GM21390 (cell line): ENCODE results near the gene SEPSECS.
A peak's percentile ranks its signal among the peaks of the same experiment; 100 is the strongest.

Experiments used
- ATAC-seq: cut with Tn5 transposase; IDR thresholded peaks from one replicate; pipeline ENCODE4 v1.9.1; 2021; ENCODE audit not compliant: unreplicated experiment

Gene SEPSECS

DNA sequence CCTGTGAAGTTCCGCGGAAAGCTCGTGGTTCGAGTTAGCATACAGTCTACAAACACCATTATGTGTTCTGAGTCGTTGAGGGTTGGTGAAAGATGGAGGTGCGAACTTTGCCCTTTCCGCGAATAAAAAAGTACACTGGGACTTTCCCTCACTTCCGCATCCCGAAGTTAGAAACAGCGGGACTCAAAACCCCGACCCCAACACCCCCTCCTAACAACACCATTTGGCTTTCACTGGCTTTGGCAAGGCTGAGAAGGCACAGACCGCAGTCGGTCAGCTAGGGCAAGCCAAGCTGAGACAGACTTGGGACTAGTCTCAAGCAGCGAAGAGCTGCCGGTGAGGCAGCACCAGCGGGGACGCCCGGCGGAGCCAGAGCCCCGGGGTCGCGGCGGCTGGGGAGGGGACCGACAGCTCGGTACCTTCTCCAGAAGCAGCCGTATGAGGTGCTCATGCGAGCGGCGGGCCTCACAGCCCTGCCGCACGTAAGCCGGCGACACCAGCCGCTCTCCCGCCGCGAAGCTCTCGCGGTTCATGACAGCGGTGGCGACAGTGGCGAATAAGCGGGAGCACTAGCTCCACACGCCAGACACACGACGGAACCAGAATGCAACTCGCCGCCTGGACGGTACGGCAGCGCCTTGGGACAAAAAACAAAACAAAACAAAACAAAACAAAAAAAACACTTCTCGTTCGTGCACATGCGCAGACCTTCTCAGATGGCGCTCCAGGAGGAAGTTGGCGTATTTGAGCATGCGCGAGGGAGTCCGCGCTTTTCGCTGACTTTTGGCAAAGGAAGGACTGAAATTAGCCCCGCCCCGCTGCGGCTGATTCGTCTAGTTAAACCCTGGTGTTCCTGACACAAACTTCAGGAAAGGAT lies at the start of gene SEPSECS:
Gene SEPSECS, minus strand, starts transcription at position 613 of the 877 bp plus-strand sequence. Its CDS starts 80 bp downstream, at position 533.
- peak; percentile 83 for ATAC-seq

DNA sequence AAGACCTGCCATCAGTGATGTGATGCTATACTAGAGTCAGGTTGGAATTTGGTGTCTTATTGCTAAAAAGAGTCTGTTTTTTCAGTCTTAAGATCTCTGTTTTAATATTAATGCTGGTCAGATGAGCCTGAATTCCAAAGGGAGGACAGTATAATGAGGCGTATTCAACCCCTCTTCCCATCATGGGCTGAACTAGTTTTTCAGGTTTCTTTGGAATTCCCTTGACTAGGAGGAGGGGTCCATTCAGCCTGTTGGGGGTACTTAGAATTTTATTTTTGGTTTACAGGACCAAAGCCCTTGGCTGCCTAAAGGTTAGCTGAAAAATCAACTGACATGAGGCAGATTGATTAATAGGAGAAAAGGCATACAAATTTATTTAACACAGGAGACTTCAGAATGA lies 49.5 kb upstream of the SEPSECS start:
- no peak for ATAC-seq

DNA sequence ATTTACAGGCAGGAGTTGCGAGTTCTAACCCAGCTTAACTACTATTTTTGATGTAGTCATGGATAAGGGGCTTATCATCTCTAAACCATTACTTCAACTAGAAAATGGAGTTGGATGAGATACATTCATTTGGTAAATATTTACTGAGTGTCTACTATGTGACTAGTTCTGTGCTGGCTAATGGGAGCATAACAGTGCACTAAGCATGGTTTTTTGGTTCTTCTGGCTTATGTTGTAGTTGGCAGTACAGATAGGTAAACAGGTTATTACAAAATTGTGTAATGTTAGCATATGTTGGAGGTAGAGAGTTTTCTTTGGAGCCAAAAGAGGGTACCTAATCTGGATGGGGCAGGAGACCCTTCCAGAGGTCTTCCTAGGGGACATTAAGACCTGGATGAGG lies 47.7 kb upstream of the SEPSECS start:
- no peak for ATAC-seq

DNA sequence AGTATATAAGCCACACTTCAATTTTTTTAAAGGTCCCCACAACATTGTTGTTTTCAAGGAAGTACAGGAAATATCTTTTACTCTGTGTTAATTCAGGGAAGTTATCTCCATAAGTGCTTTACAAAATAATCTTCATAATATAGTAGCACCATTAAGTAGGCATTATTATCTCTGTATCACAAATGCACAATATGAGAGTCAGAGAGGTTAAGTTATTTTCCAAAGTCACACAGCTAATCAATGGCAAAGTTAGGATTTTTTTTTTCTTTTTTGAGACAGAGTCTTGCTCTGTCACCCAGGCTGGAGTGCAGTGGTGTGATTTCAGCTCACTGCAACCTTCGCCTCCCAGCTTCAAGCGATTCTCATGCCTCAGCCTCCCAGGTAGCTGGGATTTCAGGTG lies 38.5 kb upstream of the SEPSECS start:
- no peak for ATAC-seq

DNA sequence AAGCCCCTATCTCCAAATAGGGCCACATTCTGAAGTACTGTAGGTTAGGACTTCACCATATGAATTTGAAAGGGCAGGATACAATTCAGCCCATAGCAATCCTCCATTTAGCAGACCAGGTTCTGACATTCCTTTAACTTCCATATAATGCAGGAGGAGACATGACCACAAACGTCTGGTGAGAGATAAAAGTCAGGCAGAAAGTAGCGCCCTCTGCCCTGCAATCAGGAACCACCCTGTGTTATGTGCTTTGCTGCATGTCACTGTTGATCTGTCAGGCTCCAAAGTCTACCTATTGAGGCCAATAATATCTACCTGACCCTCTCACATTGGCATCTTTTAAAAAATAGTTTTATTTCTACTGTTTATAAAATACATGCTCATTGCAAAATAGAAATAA lies 30.2 kb upstream of the SEPSECS start:
- ATAC-seq = no peak

DNA sequence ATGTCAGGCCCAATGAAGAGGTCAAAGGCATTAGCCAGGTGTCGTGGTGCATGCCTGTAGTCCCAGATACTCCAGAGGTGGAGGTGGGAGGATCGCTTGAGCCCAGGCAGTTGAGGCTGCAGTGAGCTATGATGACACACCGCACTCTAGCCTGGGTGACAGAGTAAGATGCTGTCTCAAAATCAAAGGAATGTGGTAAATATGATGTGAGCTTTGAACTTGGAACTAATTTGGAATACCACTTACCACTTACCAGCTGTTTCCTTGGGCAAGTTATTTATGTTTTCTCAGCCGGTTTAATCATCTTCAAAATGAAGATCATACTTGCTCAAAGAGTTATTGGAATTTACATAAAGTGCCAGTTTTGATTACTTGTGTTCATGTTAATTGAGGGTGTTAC lies 23.8 kb upstream of the SEPSECS start:
- ATAC-seq = no peak

DNA sequence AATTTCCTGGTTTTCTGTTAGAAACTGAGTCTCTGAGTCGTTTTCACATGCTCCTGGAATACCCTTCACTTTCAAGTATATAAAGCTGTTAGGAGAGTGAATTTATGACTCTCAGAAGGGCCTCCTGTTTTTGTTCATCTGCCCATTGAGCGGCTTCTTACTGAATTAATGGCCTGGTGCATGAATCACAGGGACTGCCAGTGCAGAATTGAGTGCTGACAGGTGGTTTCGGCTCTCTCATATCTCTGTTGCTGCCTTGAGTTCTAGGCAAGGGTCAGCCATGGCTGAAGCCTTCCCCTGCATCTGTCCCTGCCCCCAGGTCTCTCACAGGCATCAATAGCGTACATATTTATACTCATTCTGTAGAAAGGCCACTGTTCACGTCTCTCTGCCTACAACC lies 22.7 kb upstream of the SEPSECS start:
- ATAC-seq = no peak

DNA sequence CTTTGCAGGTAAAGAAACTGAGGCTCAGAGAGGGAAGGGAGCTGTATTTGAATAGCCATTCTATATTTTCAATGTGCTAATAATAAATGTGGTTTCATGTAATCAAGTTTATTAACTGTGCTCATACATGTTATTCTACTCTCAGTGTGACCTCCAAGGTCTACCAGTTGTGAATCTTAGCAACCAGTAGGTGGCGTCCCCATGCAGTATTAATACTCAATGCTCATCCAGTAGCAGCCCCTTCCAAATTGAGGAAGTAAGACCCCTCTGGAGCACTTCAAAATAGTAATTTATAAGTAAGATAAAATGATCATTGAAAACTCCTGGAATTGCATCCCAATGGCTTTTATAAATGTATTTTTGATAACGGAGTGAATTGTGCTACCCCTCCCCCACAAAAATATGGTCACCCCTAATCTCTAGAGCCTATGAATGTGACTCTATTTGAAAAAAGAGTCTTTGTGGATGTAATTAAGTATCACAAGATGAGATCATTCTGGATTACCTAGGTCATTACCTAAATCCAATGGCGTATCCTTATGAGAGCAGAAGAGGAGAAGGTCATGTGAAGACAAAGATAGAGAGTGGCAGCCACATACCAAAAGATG lies 20.4 kb upstream of the SEPSECS start:
- ATAC-seq = peak; percentile 92

DNA sequence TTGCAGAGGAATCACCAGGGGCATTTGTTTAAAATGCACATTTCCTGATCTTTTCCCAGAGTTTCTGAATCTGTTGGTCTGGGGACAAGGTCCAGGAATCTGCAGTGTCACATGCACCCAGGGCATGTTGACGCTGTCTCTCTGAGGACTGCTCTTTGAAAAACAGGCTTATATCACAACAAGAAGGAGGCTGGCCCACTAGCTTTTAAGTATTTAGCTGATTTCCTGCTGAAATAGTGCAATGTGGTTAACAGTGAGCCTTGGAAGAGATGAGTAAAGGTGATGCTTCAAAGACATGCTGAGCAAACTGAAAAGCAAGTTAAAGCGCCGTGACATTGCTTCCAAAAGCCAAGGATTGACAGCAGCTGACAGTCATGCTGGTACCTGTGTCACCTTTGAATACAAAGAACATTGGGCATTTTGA lies 18.6 kb upstream of the SEPSECS start:
- ATAC-seq = no peak

DNA sequence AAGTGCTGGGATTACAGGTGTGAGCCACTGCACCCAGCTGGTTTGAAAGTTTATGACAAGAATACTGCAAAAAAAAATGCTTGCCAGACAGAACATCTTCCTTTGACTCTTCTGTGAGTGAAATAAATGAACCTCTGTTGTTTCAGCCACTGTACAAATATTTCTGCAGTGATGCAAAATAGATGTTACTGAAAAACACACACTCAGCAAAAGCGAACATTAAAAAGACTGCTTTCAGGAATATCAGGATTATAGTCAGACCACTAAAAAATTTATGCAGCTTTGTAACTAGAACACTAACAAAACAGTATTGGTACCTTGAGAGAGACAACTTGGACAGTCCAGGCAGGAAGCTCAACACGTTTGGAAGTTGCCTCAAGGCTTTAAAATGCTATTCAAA lies 16.9 kb upstream of the SEPSECS start:
- ATAC-seq = no peak

DNA sequence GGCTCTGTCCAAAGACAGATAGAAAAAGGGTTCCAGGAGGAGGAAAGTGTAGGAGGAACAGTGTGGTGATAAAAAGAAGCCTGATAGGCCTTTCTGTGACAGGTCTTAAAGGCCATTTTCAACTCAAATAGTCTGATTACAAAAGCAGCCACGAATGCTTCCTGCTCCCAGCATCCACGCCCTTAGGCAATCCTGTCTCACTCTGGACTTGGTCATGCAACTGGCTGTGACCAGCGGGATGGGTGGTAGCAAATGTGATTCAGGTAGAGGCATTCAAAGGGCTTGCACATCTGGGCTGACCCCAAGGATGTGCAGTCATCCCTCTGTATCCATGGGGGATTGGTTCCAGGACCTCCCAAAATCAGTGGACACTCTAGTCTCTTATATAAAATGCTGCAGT lies 14.4 kb upstream of the SEPSECS start:
- ATAC-seq = no peak

DNA sequence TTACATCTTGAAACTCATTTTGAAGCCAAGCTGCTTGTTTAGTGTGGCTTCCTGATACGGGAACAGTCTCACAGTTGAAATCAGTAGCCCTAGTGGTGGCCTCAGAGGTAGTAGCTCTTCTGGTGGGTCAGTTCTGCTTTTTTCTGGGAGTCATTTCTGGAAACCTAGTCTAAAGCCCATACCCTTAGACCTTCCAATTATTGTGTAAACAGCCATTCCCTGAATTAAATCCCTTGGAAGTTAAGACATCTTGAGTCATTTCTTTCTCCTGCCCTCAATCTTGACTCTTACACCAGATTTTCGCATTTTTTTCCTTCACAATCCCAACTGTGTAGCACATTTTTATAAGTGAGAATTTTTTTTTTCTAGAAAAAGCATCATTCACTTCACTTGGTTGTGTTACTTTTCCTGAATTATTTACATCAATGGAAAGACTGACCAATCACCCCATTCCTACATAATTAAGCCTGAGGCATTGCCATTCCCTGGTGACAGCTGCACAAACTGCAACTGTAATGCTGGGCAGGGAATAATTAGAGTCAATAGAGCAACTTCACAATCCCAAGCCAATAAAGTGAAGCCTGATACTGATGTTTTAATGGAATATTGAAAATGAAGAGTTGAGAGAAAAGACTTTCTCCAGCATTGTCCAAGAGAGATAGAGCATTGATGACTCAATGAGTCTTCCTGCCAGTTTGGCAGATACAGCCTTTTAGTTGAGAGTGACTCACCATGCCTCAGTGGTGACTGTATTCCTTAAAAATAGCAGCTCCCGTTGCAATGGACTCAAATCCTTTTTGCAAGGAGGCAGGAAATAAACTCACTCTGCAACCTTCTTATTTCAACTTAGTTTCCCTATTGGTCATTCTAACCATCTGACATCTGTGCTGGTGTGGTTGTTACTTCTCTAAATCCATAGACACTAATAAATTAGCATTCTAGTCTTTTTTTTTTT lies 13.0 kb upstream of the SEPSECS start:
- peak; percentile 84 for ATAC-seq

DNA sequence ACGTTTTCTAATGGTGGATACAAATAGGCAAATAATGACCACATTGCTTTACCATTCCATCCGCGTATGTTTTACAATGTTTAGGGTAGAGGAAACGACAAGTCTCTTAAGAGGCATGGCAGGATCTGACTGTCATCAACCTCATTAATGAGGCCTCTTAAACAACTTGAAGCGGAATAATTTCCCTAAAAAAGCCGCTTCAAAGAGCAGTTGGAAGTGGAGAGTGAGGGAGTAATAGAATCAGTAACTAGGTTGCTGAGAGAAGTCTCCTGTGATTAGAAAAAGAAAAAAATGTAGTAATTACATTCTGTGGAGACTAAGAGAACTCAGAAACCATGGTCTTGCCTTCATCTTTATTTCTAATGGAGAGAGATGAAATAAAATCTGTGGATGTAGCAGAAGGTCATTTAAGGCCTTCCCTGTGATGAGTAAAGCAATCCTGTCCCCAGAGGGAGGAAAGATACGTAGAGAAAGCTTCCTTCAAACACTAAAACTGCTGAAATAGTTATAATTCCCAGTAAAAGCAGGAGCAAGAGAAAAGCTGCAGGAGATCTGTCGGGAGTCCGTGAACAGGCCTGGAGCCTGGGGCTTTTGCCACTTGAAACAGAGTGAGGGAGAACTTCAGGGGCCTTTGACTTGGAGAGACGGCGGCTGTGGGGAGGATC lies 11.1 kb upstream of the SEPSECS start:
- ATAC-seq = no peak

DNA sequence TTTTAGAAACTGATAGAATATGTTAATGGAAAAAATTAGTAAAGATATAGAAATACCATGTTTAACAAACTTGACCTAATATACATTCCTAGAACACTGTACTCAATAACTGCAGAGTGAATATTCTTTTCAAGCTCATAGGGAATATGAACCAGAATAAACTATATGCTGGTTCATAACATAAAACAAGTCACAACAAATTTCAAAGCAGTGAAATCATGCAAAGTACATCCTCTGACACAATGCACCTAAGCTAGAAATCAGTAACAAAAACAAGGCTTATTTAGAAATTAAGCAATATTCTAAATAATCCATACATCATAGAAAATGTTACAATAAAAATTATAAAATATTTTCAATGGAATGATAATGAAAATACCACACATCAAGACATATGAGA lies 9.2 kb upstream of the SEPSECS start:
- ATAC-seq = no peak

DNA sequence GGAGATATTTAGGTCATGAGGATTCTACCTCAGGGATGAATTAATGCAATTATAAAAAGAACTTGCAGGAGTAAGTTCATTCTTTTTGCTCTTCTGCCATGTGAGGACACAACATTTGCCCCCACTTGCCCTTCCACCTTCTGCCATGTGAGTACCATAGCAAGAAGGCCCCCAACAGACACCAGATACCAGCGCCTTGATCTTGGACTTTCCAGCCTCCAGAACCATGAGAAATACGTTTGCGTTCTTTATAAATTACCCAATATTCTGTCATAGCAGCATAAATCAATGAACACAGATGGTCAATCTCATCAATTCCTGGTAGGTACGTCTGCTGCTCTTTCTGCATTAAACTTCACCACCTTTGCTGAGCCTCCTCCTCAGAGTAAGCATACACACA lies 5.7 kb upstream of the SEPSECS start:
- ATAC-seq = no peak

DNA sequence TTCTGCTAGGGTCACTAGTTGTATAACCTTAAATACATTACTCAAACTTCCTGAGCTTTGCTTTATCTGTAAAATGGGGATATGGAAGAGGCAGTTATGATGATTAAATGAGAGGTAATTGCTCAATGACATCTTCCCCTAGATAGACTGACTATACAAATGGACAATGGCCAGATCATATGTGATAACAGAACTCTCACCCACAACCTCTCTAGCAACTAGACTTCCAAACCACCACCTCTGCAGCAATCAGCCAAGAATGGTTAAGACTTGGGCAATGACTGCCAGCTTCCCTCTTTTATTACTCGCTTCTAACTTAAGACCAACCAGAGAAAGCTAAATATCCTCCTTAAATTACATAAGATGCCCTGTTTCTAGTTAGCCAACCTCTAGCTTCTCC lies 2.9 kb upstream of the SEPSECS start:
- ATAC-seq = no peak

DNA sequence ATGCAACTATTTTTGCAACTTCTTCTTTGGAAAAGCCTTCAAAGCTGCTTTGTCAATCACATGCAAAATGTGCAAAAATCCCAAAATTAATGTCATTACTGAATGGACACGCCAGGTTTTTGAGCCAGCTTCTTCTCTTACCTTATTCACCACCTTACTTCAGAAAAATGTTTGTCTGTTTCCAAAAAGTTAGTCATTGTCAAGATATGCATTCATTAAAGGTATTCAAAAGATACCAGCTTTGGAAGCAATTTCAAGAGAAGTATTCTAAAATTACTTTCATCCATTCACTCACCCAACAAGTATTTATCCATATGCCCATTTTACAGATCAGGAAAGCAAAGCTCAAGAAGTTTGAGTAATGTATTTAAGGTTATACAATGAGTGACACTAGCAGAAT lies 2.3 kb upstream of the SEPSECS start:
- no peak for ATAC-seq

DNA sequence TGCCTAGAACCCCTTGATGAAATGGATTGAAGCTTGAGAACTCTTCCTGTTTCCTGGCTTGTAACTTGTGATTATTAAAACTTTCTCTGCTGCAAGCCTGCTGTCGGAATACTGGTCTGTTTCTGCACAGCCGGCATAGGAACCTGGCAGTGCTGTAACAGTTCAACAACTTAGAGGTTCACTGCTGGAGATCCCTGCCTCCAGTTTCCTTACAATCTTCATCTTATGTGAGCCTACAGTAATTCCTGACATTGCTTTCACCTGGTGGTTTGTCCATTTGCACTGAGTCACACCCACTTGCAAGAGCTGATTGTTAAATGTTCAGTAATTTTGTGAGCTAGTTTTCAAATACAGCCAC lies 1.3 kb upstream of the SEPSECS start:
- ATAC-seq = no peak

DNA sequence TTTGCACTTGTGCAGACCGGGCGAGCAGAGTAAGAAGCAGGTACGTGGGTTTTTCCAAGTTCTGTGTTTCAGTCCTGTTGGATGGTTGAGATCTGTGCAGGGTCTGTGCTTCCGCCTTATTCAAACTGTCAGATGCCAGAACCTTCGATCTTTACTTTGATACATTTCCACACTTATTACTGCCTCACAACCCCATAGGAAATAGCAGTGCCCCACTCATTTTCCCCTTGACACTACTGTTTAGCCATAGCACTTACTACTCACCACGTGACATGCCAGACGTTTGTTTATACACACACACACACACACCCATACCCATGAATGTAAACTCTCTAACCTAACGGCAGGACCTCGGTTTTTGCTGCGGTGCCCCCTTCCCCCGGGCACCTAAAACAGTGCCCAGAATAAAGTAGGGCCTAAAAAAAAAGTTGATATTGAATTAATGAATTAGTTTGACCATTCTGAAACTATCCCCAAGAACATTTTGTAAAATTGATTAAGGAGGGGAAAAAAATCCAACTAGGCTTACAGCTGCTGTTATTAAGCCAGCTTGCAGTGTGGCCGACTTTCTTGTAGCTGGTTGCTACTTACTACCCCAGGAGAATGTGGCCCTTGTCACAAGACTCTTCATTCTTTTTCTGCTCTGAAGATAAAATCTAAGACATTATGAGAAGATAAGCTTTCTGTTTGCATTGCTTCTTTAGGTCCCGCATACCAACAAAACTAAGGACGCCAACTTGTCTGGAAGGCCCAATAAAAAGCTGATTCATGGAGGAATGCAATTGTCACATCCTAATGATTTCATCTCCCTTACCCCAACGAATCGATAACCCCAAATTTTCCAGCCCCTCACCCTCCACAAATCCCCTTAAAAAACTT lies 704 bp upstream of the SEPSECS start:
- ATAC-seq = peak; percentile 40

DNA sequence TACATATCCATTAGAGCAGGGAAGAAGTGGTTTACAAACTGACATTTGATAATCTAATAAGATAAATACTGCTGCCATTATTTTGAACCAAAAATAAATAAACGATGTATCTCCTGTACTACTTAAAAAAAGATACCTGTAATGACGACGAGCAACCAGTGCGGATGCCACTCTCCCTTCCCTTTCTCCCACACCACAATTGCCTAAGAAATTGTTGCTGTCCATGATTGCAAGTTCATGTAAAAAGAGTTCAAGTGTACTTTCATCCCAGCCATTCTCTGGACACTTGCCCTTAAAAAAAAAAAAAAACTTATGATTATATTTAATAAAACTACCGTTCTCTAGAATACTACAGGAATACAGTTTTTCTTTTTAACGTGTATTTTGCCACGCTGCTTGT lies 1.4 kb downstream of the SEPSECS start:
- no peak for ATAC-seq
